A673 (cell line): ENCODE measurements around the gene SYCP1.

ENCODE experiments used
- EZH2 ChIP-seq: fragments of 200-600 bp; sonication (generic); IDR thresholded peaks from 2 replicates; pipeline ENCODE4 v1.6.1; 2017; ENCODE audit warnings: borderline replicate concordance, low read depth, mild to moderate bottlenecking, mixed read lengths, antibody characterized with exemption, low read length; ENCODE audit not compliant: poor library complexity, severe bottlenecking
- TF ChIP-seq, protein P1 (sequence below): fragments of 300-800, 200-600 bp; sonication (generic); conservative IDR thresholded peaks from 2 replicates; pipeline ENCODE4 v1.5.1; 2017; ENCODE audit warnings: low read depth, mild to moderate bottlenecking, antibody characterized with exemption, low read length, moderate library complexity, mixed read lengths

DNA sequence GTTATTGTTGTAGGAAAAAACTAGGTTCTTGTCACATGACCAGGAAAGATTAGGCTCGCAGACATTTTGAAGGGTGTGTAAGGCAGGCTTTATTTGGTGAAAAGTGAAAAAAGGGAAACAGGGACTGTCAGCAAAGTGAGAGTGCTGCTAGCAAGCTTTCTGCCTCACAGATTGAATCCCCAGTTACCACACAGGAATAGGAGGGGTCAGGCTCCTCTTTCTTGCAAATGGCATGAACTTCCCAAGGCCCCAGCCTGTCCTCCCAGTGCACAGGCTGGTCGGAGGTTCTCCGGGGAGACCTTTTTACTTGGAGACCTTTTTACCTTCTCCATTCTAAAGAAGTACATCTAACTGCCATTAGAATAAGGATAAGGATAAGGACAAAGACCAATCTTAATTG is 42.1 kb downstream of the SYCP1 start:
- TF ChIP-seq EZH2 = no peak
- TF ChIP-seq, protein P1, sequence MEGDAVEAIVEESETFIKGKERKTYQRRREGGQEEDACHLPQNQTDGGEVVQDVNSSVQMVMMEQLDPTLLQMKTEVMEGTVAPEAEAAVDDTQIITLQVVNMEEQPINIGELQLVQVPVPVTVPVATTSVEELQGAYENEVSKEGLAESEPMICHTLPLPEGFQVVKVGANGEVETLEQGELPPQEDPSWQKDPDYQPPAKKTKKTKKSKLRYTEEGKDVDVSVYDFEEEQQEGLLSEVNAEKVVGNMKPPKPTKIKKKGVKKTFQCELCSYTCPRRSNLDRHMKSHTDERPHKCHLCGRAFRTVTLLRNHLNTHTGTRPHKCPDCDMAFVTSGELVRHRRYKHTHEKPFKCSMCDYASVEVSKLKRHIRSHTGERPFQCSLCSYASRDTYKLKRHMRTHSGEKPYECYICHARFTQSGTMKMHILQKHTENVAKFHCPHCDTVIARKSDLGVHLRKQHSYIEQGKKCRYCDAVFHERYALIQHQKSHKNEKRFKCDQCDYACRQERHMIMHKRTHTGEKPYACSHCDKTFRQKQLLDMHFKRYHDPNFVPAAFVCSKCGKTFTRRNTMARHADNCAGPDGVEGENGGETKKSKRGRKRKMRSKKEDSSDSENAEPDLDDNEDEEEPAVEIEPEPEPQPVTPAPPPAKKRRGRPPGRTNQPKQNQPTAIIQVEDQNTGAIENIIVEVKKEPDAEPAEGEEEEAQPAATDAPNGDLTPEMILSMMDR = no peak
